ENCODE measurements around the gene DOK6.

GRCh38 chr18:69708844-69709243 lies 308.2 kb downstream of the DOK6 start:
- TF ChIP-seq SP1 (IDR thresholded peaks at IDR 0.05), result no peak
- TF ChIP-seq SP1 (CRISPR knock-in tag; IDR thresholded peaks at IDR 0.05), result no peak
- TF ChIP-seq EZH2 (conservative IDR thresholded peaks at IDR 0.05; ENCODE audit: low read depth, low read length), result no peak
- TF ChIP-seq, protein P1, sequence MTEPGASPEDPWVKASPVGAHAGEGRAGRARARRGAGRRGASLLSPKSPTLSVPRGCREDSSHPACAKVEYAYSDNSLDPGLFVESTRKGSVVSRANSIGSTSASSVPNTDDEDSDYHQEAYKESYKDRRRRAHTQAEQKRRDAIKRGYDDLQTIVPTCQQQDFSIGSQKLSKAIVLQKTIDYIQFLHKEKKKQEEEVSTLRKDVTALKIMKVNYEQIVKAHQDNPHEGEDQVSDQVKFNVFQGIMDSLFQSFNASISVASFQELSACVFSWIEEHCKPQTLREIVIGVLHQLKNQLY (CRISPR knock-in tag; IDR thresholded peaks at IDR 0.05), result no peak
- no peak for TF ChIP-seq KDM4B (CRISPR knock-in tag; IDR thresholded peaks at IDR 0.05)
- TF ChIP-seq TCF7L2 (IDR thresholded peaks at IDR 0.05; ENCODE audit: low read depth, low read length), result no peak
- TF ChIP-seq SP2 (CRISPR knock-in tag; IDR thresholded peaks at IDR 0.05), result no peak
- no peak for TF ChIP-seq ZNF3 (CRISPR knock-in tag; IDR thresholded peaks at IDR 0.05)
- TF ChIP-seq ZFP41 (CRISPR knock-in tag; IDR thresholded peaks at IDR 0.05; ENCODE audit: borderline replicate concordance), result no peak
- TF ChIP-seq CTCF (CRISPR knock-in tag; IDR thresholded peaks at IDR 0.05), result no peak
- TF ChIP-seq SMARCE1 (IDR thresholded peaks at IDR 0.05; ENCODE audit: borderline replicate concordance), result no peak
- no peak for TF ChIP-seq PCBP2 (optimal IDR thresholded peaks at IDR 0.05; ENCODE audit: low read depth, low read length, poor library complexity, severe bottlenecking)
